HepG2 (cell line): ENCODE measurements around the gene APOA1. TPM values are rescaled to one million over a fixed set of nuclear protein-coding genes. Genes with fewer than 3 reads are reported as not detected.
A peak's percentile ranks its signal among the peaks of the same experiment; 100 is the strongest.

Experiments used
- CCDC6 ChIP-seq: sonication (generic); formaldehyde crosslinking; IDR thresholded peaks from 2 replicates; pipeline ENCODE4 v1.8.1; 2022; ENCODE audit warnings: mild to moderate bottlenecking, missing genetic modification reagents, moderate library complexity
- CSRNP2 ChIP-seq: sonication (generic); formaldehyde crosslinking; conservative IDR thresholded peaks from 2 replicates; pipeline ENCODE4 v1.8.0; 2022; ENCODE audit warnings: low read depth, missing genetic modification reagents
- HNRNPH1 ChIP-seq: fragments of 200-400 bp; formaldehyde crosslinking; optimal IDR thresholded peaks from 2 replicates; pipeline ENCODE3; 2017; ENCODE audit warnings: mild to moderate bottlenecking, low read depth, low read length
- JUN ChIP-seq: sonication (generic); formaldehyde crosslinking; IDR thresholded peaks from 2 replicates; pipeline ENCODE4 v1.4.0; 2020; ENCODE audit warnings: mild to moderate bottlenecking, missing genetic modification reagents
- KDM5B ChIP-seq: sonication (generic); formaldehyde crosslinking; IDR thresholded peaks from 2 replicates; pipeline ENCODE4 v1.4.0; 2020; ENCODE audit warnings: missing genetic modification reagents, mild to moderate bottlenecking, borderline replicate concordance
- MAF1 ChIP-seq: sonication (generic); formaldehyde crosslinking; IDR thresholded peaks from 2 replicates; pipeline ENCODE4 v1.5.0; 2020; ENCODE audit warnings: missing genetic modification reagents, borderline replicate concordance
- POLR2AphosphoS2 ChIP-seq: IDR thresholded peaks from 2 replicates; pipeline ENCODE4 v1.6.1; 2011; ENCODE audit warnings: low read depth, low read length, improper control_type of control experiment
- RARA ChIP-seq: IDR thresholded peaks from 2 replicates; pipeline ENCODE4 v1.6.1; 2016; ENCODE audit warnings: missing genetic modification reagents, missing compliant biosample characterization
- SOX5 ChIP-seq: IDR thresholded peaks from 2 replicates; pipeline ENCODE4 v1.6.1; 2016; ENCODE audit warnings: borderline replicate concordance
- ZNF124 ChIP-seq: sonication (generic); formaldehyde crosslinking; IDR thresholded peaks from 2 replicates; pipeline ENCODE4 v1.4.0; 2020; ENCODE audit warnings: missing genetic modification reagents
- ZNF326 ChIP-seq: sonication (generic); formaldehyde crosslinking; IDR thresholded peaks from 2 replicates; pipeline ENCODE4 v1.4.0; 2020; ENCODE audit warnings: missing genetic modification reagents, borderline replicate concordance
- ZNF747 ChIP-seq: sonication (generic); formaldehyde crosslinking; IDR thresholded peaks from 2 replicates; pipeline ENCODE4 v1.8.1; 2023; ENCODE audit warnings: missing genetic modification reagents, mild to moderate bottlenecking, borderline replicate concordance
- polyA plus RNA-seq, 8 experiments: library from polyadenylated mRNA; depleted of rRNA in 3 of 8; stranded (reverse) in 7 of 8; unstranded in 1 of 8; fragments of >200 nt; fragmentation: Illumina TruSeq in 4 of 8; extraction: Trizol in 4 of 8; gene quantifications; 2 replicates each; pipeline versions ENCODE4 v1.2.1 to v1.2.3, GENCODE V29; 2011 to 2016; ENCODE audit warnings: low read depth in 4 of 8, missing spikeins in 1 of 8, mixed read lengths in 1 of 8; ENCODE audit not compliant: insufficient read depth in 1 of 8
- total RNA-seq, 5 experiments: library from RNA; depleted of rRNA; stranded (reverse); fragments of >200 nt; fragmentation: Illumina TruSeq; extraction: Trizol; gene quantifications; 2 replicates each; pipeline ENCODE4 v1.2.3, GENCODE V29; 2016; ENCODE audit warnings: low read depth in 1 of 5
- TF ChIP-seq, protein P1 (sequence below): sonication (generic); formaldehyde crosslinking; IDR thresholded peaks from 2 replicates; pipeline ENCODE4 v1.4.0; 2020; ENCODE audit warnings: missing genetic modification reagents, borderline replicate concordance
- TF ChIP-seq, protein P2 (sequence below): sonication (generic); formaldehyde crosslinking; IDR thresholded peaks from 2 replicates; pipeline ENCODE4 v1.8.1; 2022; ENCODE audit warnings: low read depth, mild to moderate bottlenecking, missing genetic modification reagents

Gene APOA1
- total and polyA plus RNA-seq, 2 of the 13 experiments (the other 11 are each of a cell fraction or from before 2014, with no cell fraction given) = 1,973 to 5,485 TPM

DNA sequence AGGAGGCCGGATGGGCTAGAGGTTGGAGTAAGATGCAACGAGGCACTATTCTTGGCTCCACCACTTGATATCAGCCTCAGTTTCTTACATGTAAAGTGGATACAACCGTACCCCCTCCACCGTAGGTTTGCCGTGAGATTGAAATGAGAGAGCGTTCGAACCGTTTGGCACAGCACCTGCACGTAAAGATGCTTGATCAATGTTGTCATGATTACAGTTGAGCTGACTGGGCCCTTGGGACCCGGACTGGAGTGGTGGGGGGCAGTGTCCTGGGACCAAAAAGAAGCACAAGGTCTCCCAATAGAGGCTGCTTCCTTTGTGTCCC lies 4.0 kb downstream of the APOA1 start (continued):
- TF ChIP-seq CSRNP2 (CRISPR knock-in tag) = 0 out of 2 replicates have a peak, but pooled peaks have one; percentile 9
- peak; percentile 21 for TF ChIP-seq JUN (CRISPR knock-in tag)
- TF ChIP-seq SOX5 (CRISPR knock-in tag) = no peak
- TF ChIP-seq KDM5B (CRISPR knock-in tag) = 0 out of 2 replicates have a peak, but pooled peaks have one; percentile 19
- TF ChIP-seq CCDC6 (CRISPR knock-in tag) = 0 out of 2 replicates have a peak, but pooled peaks have one; percentile 9
- TF ChIP-seq, protein P1, sequence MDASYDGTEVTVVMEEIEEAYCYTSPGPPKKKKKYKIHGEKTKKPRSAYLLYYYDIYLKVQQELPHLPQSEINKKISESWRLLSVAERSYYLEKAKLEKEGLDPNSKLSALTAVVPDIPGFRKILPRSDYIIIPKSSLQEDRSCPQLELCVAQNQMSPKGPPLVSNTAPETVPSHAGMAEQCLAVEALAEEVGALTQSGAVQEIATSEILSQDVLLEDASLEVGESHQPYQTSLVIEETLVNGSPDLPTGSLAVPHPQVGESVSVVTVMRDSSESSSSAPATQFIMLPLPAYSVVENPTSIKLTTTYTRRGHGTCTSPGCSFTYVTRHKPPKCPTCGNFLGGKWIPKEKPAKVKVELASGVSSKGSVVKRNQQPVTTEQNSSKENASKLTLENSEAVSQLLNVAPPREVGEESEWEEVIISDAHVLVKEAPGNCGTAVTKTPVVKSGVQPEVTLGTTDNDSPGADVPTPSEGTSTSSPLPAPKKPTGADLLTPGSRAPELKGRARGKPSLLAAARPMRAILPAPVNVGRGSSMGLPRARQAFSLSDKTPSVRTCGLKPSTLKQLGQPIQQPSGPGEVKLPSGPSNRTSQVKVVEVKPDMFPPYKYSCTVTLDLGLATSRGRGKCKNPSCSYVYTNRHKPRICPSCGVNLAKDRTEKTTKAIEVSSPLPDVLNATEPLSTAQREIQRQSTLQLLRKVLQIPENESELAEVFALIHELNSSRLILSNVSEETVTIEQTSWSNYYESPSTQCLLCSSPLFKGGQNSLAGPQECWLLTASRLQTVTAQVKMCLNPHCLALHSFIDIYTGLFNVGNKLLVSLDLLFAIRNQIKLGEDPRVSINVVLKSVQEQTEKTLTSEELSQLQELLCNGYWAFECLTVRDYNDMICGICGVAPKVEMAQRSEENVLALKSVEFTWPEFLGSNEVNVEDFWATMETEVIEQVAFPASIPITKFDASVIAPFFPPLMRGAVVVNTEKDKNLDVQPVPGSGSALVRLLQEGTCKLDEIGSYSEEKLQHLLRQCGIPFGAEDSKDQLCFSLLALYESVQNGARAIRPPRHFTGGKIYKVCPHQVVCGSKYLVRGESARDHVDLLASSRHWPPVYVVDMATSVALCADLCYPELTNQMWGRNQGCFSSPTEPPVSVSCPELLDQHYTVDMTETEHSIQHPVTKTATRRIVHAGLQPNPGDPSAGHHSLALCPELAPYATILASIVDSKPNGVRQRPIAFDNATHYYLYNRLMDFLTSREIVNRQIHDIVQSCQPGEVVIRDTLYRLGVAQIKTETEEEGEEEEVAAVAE (CRISPR knock-in tag) = peak; percentile 19; the same call in 1 of the 2 replicates
- TF ChIP-seq, protein P2, sequence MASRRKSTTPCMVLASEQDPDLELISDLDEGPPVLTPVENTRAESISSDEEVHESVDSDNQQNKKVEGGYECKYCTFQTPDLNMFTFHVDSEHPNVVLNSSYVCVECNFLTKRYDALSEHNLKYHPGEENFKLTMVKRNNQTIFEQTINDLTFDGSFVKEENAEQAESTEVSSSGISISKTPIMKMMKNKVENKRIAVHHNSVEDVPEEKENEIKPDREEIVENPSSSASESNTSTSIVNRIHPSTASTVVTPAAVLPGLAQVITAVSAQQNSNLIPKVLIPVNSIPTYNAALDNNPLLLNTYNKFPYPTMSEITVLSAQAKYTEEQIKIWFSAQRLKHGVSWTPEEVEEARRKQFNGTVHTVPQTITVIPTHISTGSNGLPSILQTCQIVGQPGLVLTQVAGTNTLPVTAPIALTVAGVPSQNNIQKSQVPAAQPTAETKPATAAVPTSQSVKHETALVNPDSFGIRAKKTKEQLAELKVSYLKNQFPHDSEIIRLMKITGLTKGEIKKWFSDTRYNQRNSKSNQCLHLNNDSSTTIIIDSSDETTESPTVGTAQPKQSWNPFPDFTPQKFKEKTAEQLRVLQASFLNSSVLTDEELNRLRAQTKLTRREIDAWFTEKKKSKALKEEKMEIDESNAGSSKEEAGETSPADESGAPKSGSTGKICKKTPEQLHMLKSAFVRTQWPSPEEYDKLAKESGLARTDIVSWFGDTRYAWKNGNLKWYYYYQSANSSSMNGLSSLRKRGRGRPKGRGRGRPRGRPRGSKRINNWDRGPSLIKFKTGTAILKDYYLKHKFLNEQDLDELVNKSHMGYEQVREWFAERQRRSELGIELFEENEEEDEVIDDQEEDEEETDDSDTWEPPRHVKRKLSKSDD (CRISPR knock-in tag) = 0 out of 2 replicates have a peak, but pooled peaks have one; percentile 20
- no peak for TF ChIP-seq RARA (CRISPR knock-in tag)
- peak; percentile 43; the same call in 1 of the 2 replicates for TF ChIP-seq POLR2AphosphoS2
- no peak for TF ChIP-seq ZNF326 (CRISPR knock-in tag)
- TF ChIP-seq HNRNPH1 = peak; percentile 23
- no peak for TF ChIP-seq ZNF747 (CRISPR knock-in tag)
- TF ChIP-seq MAF1 = no peak
- 0 out of 2 replicates have a peak, but pooled peaks have one; percentile 1 for TF ChIP-seq ZNF124 (CRISPR knock-in tag)
